Ureter (tissue), 1 donor: ENCODE data around the gene TRIL. TPM values are rescaled to one million over a fixed set of nuclear protein-coding genes. Genes with fewer than 3 reads are reported as not detected.

Experiments
- total RNA-seq: library from RNA; stranded (reverse); gene quantifications from one replicate; pipeline ENCODE4 v1.2.4, GENCODE V29; 2023
- donor health status: DM: yes; HTN: yes; CAD: no.

The TRIL gene
- total RNA-seq, 1 donor from 2014 or later = 1.6 TPM

Other genes with a start within 250 kb of the TRIL start
- 15.6 TPM for gene CPVL, start 188.2 kb upstream of the TRIL start, total RNA-seq
- 34.2 TPM for gene CHN2, start 236.4 kb upstream of the TRIL start, total RNA-seq